Stomach (tissue), 9 donors: Measurements from ENCODE around the gene CEP70. TPM values are rescaled to one million over a fixed set of nuclear protein-coding genes. Genes with fewer than 3 reads are reported as not detected.
"Not testable (repeated sequence)": the region's sequence is repeated elsewhere in the genome, so short reads cannot be mapped to it uniquely, and the experiment has no call there.

Source experiments
- DNase-seq, 2 donors: peaks; one replicate each; pipeline versions ENCODE4 v3.0.0 to v3.0.0-alpha.2; 2013 to 2019
- H3K27ac ChIP-seq, 5 donors: fragments of 200-600 bp in 4 of 5; sonication (generic) in 4 of 5; one replicate each; pipeline ENCODE4 v1.5.1; 2013 to 2019; ENCODE audit warnings: mild to moderate bottlenecking in 1 of 5, moderate library complexity in 1 of 5
- H3K27me3 ChIP-seq, 3 donors: fragments of 200-600 bp; sonication (generic); one replicate each; pipeline ENCODE4 v1.5.1; 2017 to 2019; ENCODE audit warnings: mixed run types in 1 of 3
- H3K36me3 ChIP-seq, 4 donors: fragments of 200-600 bp; sonication (generic); 1 replicate in 3 of 4; 2 replicates in 1 of 4; pipeline ENCODE4 v1.5.1; 2016 to 2019
- H3K4me1 ChIP-seq, 4 donors: fragments of 200-600 bp; sonication (generic); one replicate each; pipeline ENCODE4 v1.5.1; 2016 to 2019
- H3K4me3 ChIP-seq, 4 donors: fragments of 200-600 bp; sonication (generic) in 3 of 4; one replicate each; pipeline ENCODE4 v1.5.1; 2016 to 2019; ENCODE audit warnings: mild to moderate bottlenecking in 1 of 4
- H3K9me3 ChIP-seq, 4 donors: fragments of 200-600 bp; sonication (generic); one replicate each; pipeline ENCODE4 v1.5.1; 2016 to 2019
- EP300 ChIP-seq: sonication (generic); formaldehyde crosslinking; IDR thresholded peaks from one replicate; pipeline ENCODE4 v1.6.1; 2017; ENCODE audit warnings: antibody characterized with exemption
- POLR2A ChIP-seq, 4 donors: fragments of 450-650 bp; IDR thresholded peaks; one replicate each; pipeline ENCODE4 v1.6.1; 2016; ENCODE audit warnings: antibody characterized with exemption in 4 of 4, control low read depth in 2 of 4, mild to moderate bottlenecking in 1 of 4, moderate library complexity in 1 of 4
- POLR2AphosphoS5 ChIP-seq, 3 donors: sonication (generic); formaldehyde crosslinking; IDR thresholded peaks; one replicate each; pipeline ENCODE4 v1.6.1; 2016; ENCODE audit warnings: antibody characterized with exemption in 3 of 3
- WGBS, 5 donors: extraction: QIAGEN DNeasy Blood & Tissue Kit in 3 of 5; methylation state at CpG; one replicate each; pipeline versions ENCODE4 v1.1.5 to v1.1.7; 2013 to 2018; 5-methylcytosine and 5-hydroxymethylcytosine counted together
- intact Hi-C: fragments of 100-400 bp; cut with DNase I; formaldehyde crosslinking; loops from one replicate; pipeline ENCODE4 v1.15.1; 2023; ENCODE audit warnings: low total_unique reads
- polyA plus RNA-seq, 3 donors: library from polyadenylated mRNA; stranded (reverse); fragments of 200-250 nt; gene quantifications; one replicate each; pipeline ENCODE4 v1.2.3, GENCODE V29; 2013
- total RNA-seq, 5 donors: library from RNA; depleted of rRNA; stranded (reverse); fragments of >200 nt; gene quantifications; one replicate each; pipeline versions ENCODE4 v1.1.0 to v1.2.3, GENCODE V29; 2014 to 2016
- TF ChIP-seq, protein P1 (sequence below), 7 experiments: fragments of 450-650 bp in 4 of 7; fragments of 200-600 bp in 3 of 7; sonication (generic) in 3 of 7; IDR thresholded peaks; one replicate each; pipeline ENCODE4 v1.5.1; 2016 to 2019; ENCODE audit warnings: antibody characterized with exemption in 7 of 7, control low read depth in 2 of 7, mild to moderate bottlenecking in 1 of 7
- donor health status: healthy with polysubstance abuse.
- donor health status: Bipolar disorder and iron deficiency.
- donor health status: healthy.

CEP70 gene
- total and polyA plus RNA-seq, 8 donors: 10.5 to 58.3 (median 17.2) TPM

DNA sequence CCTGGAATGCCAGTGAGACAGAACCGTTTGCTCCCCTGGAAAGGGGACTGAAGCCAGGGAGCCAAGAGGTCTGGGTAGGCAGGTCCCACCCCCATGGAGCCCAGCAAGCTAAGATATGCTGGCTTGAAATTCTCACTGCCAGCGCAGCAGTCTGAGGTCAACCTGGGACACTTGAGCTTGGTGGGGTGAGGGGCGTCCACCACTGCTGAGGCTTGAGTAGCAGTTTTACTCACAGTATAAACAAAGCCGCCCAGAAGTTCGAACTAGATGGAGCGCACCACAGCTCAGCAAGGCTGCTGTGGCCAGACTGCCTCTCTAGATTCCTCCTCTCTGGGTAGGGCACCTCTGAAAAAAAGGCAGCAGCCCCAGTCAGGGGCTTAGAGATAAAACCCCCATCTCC is 33.6 kb downstream of the CEP70 start:
- TF ChIP-seq, protein P1, sequence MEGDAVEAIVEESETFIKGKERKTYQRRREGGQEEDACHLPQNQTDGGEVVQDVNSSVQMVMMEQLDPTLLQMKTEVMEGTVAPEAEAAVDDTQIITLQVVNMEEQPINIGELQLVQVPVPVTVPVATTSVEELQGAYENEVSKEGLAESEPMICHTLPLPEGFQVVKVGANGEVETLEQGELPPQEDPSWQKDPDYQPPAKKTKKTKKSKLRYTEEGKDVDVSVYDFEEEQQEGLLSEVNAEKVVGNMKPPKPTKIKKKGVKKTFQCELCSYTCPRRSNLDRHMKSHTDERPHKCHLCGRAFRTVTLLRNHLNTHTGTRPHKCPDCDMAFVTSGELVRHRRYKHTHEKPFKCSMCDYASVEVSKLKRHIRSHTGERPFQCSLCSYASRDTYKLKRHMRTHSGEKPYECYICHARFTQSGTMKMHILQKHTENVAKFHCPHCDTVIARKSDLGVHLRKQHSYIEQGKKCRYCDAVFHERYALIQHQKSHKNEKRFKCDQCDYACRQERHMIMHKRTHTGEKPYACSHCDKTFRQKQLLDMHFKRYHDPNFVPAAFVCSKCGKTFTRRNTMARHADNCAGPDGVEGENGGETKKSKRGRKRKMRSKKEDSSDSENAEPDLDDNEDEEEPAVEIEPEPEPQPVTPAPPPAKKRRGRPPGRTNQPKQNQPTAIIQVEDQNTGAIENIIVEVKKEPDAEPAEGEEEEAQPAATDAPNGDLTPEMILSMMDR (IDR thresholded peaks at IDR 0.05): no peak
- TF ChIP-seq POLR2A (IDR thresholded peaks at IDR 0.05) (no peak), EP300 (no peak), POLR2AphosphoS5 (IDR thresholded peaks at IDR 0.05) (no peak)
- Histone ChIP-seq H3K4me3 (no peak overlapping the region), H3K4me1 (no peaks in the 10 kb centered on the region), H3K27me3 (no peaks in the 10 kb centered on the region), H3K27ac (no peak overlapping the region), H3K36me3 (peaks cover 0 to 46% (median 22%) of the 10 kb centered on the region in 4 donors), H3K9me3 (peaks cover 0 to 46% (median 31%) of the 10 kb centered on the region in 4 donors)
- DNase-seq: no peak
- 96 to 100% (median 97%) methylated on average over 5 to 6 of the region's 6 CpGs for WGBS, 5 donors
- intact Hi-C loops: no loop called here

DNA sequence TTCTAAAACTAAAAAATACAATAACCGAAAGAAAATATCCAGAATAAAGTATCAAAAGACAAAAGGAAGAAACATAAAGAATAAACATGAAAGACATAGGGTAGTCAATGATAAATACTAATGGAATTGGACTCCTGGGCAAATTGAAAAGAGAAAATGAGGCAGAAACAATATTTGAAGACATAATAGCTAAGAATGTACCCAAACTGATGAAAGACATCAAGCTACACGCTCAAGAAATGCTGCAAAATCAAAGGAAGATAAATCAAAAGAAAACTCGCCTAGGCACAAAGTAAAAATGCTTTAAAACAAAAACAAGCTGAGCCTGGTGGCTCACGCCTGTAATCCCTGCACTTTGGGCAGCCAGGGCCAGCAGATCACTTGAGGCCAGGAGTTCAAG is 34.9 kb downstream of the CEP70 start:
- TF ChIP-seq POLR2AphosphoS5 (IDR thresholded peaks at IDR 0.05) (no peak), EP300 (no peak), POLR2A (IDR thresholded peaks at IDR 0.05) (no peak)
- TF ChIP-seq, protein P1 (IDR thresholded peaks at IDR 0.05): no peak
- Histone ChIP-seq H3K4me3 (no peak overlapping the region), H3K9me3 (peaks cover 0 to 48% (median 31%) of the 10 kb centered on the region in 4 donors), H3K4me1 (no peaks in the 10 kb centered on the region), H3K27ac (no peak overlapping the region), H3K36me3 (peaks cover 2 to 55% (median 27%) of the 10 kb centered on the region in 4 donors), H3K27me3 (no peaks in the 10 kb centered on the region)
- DNase-seq: no peak
- intact Hi-C loops: no loop called here
- WGBS, 5 donors: 70 to 99% (median 77%) methylated on average over 4 of the region's 4 CpGs

GRCh38 chr3:138554775-138555174 is 39.3 kb downstream of the CEP70 start:
- DNase-seq, intact Hi-C loops, H3K27me3 ChIP-seq, H3K4me1 ChIP-seq, H3K27ac ChIP-seq, H3K4me3 ChIP-seq: not testable (repeated sequence)
- Histone ChIP-seq H3K36me3 (peaks cover 11 to 58% (median 19%) of the 10 kb centered on the region in 4 donors), H3K9me3 (peaks cover 0 to 47% (median 28%) of the 10 kb centered on the region in 4 donors)
- 96 to 100% (median 99%) methylated on average over 5 of the region's 5 CpGs for WGBS, 5 donors

DNA sequence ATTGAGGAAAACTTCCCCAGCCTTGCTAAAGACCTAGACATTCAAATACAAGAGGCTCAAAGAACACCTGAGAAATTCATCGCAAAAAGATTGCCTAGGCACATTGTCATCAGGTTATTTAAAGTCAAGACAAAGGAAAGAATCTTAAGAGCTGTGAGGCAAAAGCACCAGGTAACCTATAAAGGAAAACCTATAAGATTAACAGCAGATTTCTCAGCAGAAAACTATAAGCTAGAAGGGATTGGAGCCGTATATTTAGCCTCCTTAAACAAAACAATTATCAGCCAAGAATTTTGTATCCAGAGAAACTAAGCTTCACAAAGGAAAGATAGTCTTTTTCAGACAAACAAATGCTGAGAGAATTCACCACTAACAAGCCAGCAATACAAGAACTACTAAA is 43.1 kb downstream of the CEP70 start:
- H3K27me3 ChIP-seq, H3K27ac ChIP-seq, DNase-seq, intact Hi-C loops, H3K4me3 ChIP-seq, H3K4me1 ChIP-seq: not testable (repeated sequence)
- peaks cover 2 to 54% (median 29%) of the 10 kb centered on the region in 4 donors for H3K9me3 ChIP-seq
- H3K36me3 ChIP-seq: peaks cover 26 to 76% (median 50%) of the 10 kb centered on the region in 4 donors
- 91 to 99% (median 96%) methylated on average over 2 of the region's 2 CpGs for WGBS, 5 donors

DNA sequence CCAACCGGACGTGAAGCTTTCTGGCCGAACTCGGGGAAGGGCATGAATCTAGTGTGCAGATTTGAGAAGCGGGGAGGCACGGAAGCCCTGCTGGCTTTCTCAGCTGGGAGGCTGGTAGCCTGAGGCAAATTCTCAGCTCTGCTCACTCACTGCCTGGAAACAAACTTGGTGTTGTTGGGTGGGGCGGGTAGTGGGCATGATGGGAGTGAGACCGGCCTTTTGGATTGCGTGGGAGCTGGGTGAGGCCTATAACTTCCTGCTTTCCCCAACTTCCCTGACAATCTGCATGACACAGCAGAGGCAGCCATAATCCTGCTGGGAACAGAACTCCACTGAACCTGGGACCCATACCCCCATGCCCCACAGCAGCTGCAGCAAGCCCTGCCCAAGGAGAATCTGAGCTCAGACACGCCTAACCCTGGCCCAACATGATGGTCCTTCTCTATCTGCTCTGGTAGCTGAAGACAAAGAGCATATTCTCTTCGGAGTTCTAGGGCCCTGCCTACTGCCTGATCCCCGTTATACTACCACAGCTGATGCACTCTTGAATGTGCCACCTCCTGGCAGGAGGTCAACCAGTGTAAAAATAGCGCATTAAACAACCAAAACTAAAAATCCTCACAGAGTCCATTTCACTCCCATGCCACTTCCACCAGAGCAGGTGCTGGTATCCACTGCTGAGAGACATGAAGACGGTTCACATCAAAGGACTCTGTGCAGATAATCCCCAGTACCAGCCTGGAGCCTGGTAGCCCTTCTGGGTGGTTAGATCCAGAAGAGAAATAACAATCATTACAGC is 44.7 kb downstream of the CEP70 start:
- no peak for DNase-seq
- TF ChIP-seq EP300 (no peak), POLR2AphosphoS5 (IDR thresholded peaks at IDR 0.05) (no peak), POLR2A (IDR thresholded peaks at IDR 0.05) (no peak)
- TF ChIP-seq, protein P1 (IDR thresholded peaks at IDR 0.05): no peak
- Histone ChIP-seq H3K27ac (no peak overlapping the region), H3K27me3 (no peaks in the 10 kb centered on the region), H3K4me1 (no peaks in the 10 kb centered on the region), H3K9me3 (peaks cover 8 to 64% (median 34%) of the 10 kb centered on the region in 4 donors), H3K36me3 (peaks cover 35 to 80% (median 60%) of the 10 kb centered on the region in 4 donors), H3K4me3 (no peak overlapping the region)
- WGBS, 5 donors: 94 to 99% (median 95%) methylated on average over 14 of the region's 14 CpGs
- intact Hi-C loops: no loop called here
